WI38 (cell line): ENCODE results near the gene BET1L.
A peak's percentile ranks its signal among the peaks of the same experiment; 100 is the strongest.

Source experiments
- H3K4me3 ChIP-seq: 2 replicates; pipeline ENCODE4 v1.5.1; 2011; ENCODE audit warnings: low read depth, mild to moderate bottlenecking, control low read depth, low read length
- CTCF ChIP-seq: IDR thresholded peaks from 2 replicates; pipeline ENCODE4 v1.5.1; 2012; ENCODE audit warnings: low read depth, mild to moderate bottlenecking, control low read depth, low read length

The BET1L gene

GRCh38 chr11:236774-237767 lies 29.9 kb upstream of the BET1L start, which contains the start of gene PSMD13:
PSMD13 (plus strand) TSS chr11:236976; CDS start chr11:237050, 74 bp downstream.
- H3K4me3 ChIP-seq, result peak within 1 kb of the TSS; percentile 99
- TF ChIP-seq CTCF, result no peak

DNA sequence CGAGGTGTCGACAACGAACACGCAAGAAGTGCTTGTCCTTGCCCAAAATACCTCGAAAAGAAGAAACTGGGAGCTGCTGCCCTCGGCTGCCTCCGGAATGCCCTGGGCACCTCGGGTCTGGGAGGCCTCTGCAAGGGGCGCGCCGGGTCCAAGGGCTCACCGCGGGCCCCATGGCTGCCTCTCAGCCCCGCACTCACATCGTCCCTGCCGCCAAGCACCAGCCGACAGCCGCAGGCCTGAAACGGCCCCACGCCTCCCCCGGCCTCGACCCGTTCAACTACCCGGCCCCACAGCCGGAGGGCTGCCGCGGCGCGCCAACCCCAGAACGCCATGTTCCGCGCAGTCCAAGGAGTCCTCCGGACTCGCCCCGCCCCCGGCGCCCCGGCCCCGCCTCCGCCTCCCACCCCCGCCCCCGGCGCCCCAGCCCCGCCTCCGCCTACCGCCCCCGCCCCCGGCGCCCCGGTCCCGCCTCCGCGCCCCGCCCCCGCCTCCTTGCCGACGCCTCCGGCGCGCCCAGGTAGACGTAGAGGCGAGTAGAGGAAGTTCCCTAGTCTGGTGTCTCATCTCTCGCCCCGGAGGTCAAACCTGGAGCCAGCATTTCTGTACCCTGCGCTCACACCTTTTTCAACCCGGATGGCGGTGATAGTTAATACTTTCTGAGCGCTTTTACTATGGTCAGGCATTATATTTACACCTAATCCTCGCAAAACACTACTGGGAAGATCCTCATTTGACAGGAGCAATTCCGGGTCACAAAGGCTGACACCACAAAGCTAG lies 29.0 kb upstream of the BET1L start, which contains the start of gene SIRT3:
SIRT3 (minus strand) TSS at position 346 of the 777 bp plus-strand sequence; CDS start at position 332, 14 bp downstream.
- no peak for TF ChIP-seq CTCF
- peak within 1 kb of the TSS; percentile 99 for H3K4me3 ChIP-seq

GRCh38 chr11:235609-235996 lies 28.4 kb upstream of the BET1L start:
- H3K4me3 ChIP-seq, result peak overlapping the region; percentile 89
- TF ChIP-seq CTCF, result no peak

GRCh38 chr11:235180-235579 lies 28.0 kb upstream of the BET1L start:
- no peak for TF ChIP-seq CTCF
- peak overlapping the region; percentile 89 for H3K4me3 ChIP-seq

GRCh38 chr11:232783-233565 lies 25.8 kb upstream of the BET1L start:
- H3K4me3 ChIP-seq, result no peak overlapping the region
- no peak for TF ChIP-seq CTCF

- no peak for TF ChIP-seq CTCF
- no peak overlapping the region for H3K4me3 ChIP-seq
These were observed 23.2 kb upstream of the BET1L start for GRCh38 chr11:230431-230830.
